Bronchial smooth muscle cell (primary cell): ENCODE measurements around the gene KIRREL1. TPM values are rescaled to one million over a fixed set of nuclear protein-coding genes. Genes with fewer than 3 reads are reported as not detected.

Source experiments
- total RNA-seq: library from RNA; depleted of rRNA; stranded (reverse); fragments of >200 nt; gene quantifications from 2 replicates; pipeline ENCODE4 v1.2.1, GENCODE V29; 2014

The KIRREL1 gene
- 63.5 and 73.5 TPM in 2 replicates for total RNA-seq

DNA sequence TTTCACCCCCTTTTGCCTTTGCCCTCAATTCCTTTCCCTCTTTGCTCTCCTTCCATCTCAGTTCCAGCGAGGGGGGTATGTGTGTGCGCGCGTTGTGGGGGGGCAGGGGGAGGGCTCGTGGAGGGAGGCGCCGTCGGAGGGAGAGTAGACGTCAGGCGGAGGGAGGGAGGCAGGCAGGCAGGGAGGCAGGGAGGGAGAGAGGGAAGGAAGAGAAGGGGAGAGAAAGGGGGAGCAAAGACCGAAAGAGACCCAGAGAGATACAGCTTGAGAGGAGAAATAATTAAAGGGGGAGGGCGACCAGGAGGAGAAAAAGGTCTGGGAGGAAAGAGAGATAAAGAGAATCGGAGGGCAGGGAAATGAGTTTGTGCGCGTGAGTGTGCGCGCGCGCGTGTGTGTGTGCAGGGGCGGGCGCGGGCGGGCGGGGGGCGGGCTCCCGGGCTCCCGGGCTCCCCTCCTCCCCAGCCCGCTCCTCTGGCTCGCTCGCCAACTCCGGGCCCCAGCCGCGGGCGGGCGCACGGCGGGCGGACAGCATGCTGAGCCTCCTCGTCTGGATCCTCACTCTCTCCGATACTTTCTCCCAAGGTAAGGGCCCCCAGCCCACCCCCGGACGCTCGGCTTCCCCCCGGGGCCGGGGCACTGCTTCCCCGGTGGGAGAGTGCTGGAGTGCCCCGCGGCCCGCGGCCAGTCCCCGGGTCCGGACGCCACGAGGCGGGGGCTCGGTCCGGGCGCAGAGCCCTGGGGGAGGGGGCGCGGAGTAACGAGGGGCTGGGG, at the start of gene KIRREL1:
KIRREL1 (plus strand) TSS at position 499 of the 771 bp plus-strand sequence; CDS start at position 531, 32 bp downstream.

Other genes starting within 250 kb of the KIRREL1 start
- gene FCRL2, start 216.5 kb upstream of the KIRREL1 start, total RNA-seq = not detected in 2 replicates
- not detected in 2 replicates for gene FCRL1, start 173.5 kb upstream of the KIRREL1 start, total RNA-seq
- gene CD5L, start 151.8 kb upstream of the KIRREL1 start, total RNA-seq = not detected in 2 replicates
- 0.09 and 0.32 TPM in 2 replicates for gene CD1D, start 187.2 kb downstream of the KIRREL1 start, total RNA-seq